Natural killer cell (primary cell): ENCODE data around the gene ZBED3. TPM values are rescaled to one million over a fixed set of nuclear protein-coding genes. Genes with fewer than 3 reads are reported as not detected.

Experiments used
- ATAC-seq, 3 donors: fragments of 150-1000 bp in 2 of 3; fragments of 200-7000 bp in 1 of 3; cut with Tn5 transposase; 1 replicate in 1 of 3; 2 replicates in 2 of 3; pipeline ENCODE4 v1.10.0; 2021; ENCODE audit warnings: mild to moderate bottlenecking in 2 of 3, moderate library complexity in 2 of 3
- DNase-seq, 2 donors: peaks; one replicate each; pipeline versions ENCODE4 v3.0.0 to v3.0.0-alpha.2; 2013 to 2021; ENCODE audit warnings: mixed read lengths in 1 of 2
- H3K27ac ChIP-seq: one replicate; pipeline ENCODE4 v1.5.1; 2013; ENCODE audit warnings: mild to moderate bottlenecking, low read length
- H3K27me3 ChIP-seq: one replicate; pipeline ENCODE4 v1.6.1; 2013; ENCODE audit warnings: low read length; ENCODE audit not compliant: control insufficient read depth, insufficient read depth
- H3K36me3 ChIP-seq: one replicate; pipeline ENCODE4 v1.6.1; 2013; ENCODE audit warnings: low read length; ENCODE audit not compliant: control insufficient read depth, insufficient read depth
- H3K4me1 ChIP-seq: one replicate; pipeline ENCODE4 v1.6.1; 2013; ENCODE audit warnings: low read length; ENCODE audit not compliant: control insufficient read depth, insufficient read depth
- H3K4me3 ChIP-seq: one replicate; pipeline ENCODE4 v1.5.1; 2013; ENCODE audit warnings: low read length
- H3K9me3 ChIP-seq: one replicate; pipeline ENCODE4 v1.6.1; 2013; ENCODE audit warnings: low read length; ENCODE audit not compliant: control insufficient read depth, insufficient read depth
- H3K27ac Mint-ChIP-seq, 2 donors: one replicate each; pipeline ENCODE4 v1.8.0; 2022; ENCODE audit warnings: mild to moderate bottlenecking in 2 of 2, mixed read lengths in 2 of 2, moderate library complexity in 1 of 2
- H3K27me3 Mint-ChIP-seq, 2 donors: one replicate each; pipeline ENCODE4 v1.8.0; 2022; ENCODE audit warnings: low read depth in 2 of 2, mixed read lengths in 2 of 2
- H3K36me3 Mint-ChIP-seq: one replicate; pipeline ENCODE4 v1.8.0; 2022; ENCODE audit warnings: mixed read lengths
- H3K4me1 Mint-ChIP-seq, 2 donors: one replicate each; pipeline ENCODE4 v1.8.0; 2022; ENCODE audit warnings: mixed read lengths in 2 of 2
- H3K4me3 Mint-ChIP-seq: one replicate; pipeline ENCODE4 v1.8.0; 2022; ENCODE audit warnings: mild to moderate bottlenecking, moderate library complexity, mixed read lengths
- H3K9me3 Mint-ChIP-seq, 2 donors: one replicate each; pipeline ENCODE4 v1.8.0; 2022; ENCODE audit warnings: mixed read lengths in 2 of 2
- WGBS: methylation state at CpG from one replicate; pipeline ENCODE4 v1.1.7; 2013; ENCODE audit warnings: missing lambda C conversion rate; ENCODE audit not compliant: insufficient coverage; 5-methylcytosine and 5-hydroxymethylcytosine counted together
- intact Hi-C: fragments of 100-400 bp; cut with micrococcal nuclease; formaldehyde crosslinking; loops from one replicate; pipeline ENCODE4 v1.14.2; 2022
- total RNA-seq, 4 donors: library from RNA; stranded (reverse); fragments of 120-200 nt in 1 of 4; gene quantifications; one replicate each; pipeline versions ENCODE4 v1.2.3 to v1.2.4, GENCODE V29; 2013 to 2022
- TF ChIP-seq, protein P1 (sequence below): fragments of 200-600 bp; IDR thresholded peaks from one replicate; pipeline ENCODE4 v1.8.0; 2022; ENCODE audit warnings: antibody characterized with exemption

ZBED3 gene
- total RNA-seq, 3 donors from 2014 or later (not counting 1 experiment from before 2014, with no cell fraction given), result 2.6 to 4.0 (median 3.2) TPM

DNA sequence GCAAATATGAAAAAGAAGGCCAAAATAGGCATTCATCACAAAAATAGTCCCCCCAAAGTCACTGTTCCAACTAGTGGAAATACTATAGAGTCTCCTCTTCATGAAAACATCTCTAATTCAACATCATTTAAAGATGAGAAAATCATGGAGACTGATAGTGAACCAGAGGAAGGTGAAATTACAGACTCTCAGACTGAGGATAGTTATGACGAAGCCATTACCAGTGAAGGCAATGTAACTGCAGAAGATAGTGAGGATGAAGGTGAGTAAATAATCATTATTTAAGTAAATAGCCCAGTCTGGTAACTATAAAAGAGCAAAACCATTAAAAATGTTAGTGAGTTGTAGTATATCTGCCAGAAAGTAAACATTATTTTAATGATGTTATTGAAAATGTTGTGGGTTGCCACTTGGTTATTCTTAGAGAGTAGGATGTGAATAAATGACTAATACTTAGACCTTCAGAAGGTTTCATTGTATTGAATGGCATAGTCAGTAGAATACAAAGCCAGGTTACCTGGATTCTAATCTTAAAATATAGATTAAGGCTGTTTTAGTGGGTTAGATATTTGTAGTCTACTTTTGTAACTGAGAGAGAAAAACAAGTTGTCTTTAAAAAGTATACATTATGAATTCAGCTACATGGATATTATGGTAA is 40.5 kb downstream of the ZBED3 start:
- no peak overlapping the region for H3K4me3 ChIP-seq
- peaks cover 14% of the 10 kb centered on the region for H3K36me3 Mint-ChIP-seq
- ATAC-seq, result no peak
- WGBS, result 100% methylated on average over 1 of the region's 1 CpG
- peaks cover 5 to 6% of the 10 kb centered on the region in 2 donors for H3K4me1 Mint-ChIP-seq
- intact Hi-C loops, result no loop called here
- H3K27me3 ChIP-seq, result no peaks in the 10 kb centered on the region
- peaks cover 36% of the 10 kb centered on the region for H3K36me3 ChIP-seq
- TF ChIP-seq, protein P1, sequence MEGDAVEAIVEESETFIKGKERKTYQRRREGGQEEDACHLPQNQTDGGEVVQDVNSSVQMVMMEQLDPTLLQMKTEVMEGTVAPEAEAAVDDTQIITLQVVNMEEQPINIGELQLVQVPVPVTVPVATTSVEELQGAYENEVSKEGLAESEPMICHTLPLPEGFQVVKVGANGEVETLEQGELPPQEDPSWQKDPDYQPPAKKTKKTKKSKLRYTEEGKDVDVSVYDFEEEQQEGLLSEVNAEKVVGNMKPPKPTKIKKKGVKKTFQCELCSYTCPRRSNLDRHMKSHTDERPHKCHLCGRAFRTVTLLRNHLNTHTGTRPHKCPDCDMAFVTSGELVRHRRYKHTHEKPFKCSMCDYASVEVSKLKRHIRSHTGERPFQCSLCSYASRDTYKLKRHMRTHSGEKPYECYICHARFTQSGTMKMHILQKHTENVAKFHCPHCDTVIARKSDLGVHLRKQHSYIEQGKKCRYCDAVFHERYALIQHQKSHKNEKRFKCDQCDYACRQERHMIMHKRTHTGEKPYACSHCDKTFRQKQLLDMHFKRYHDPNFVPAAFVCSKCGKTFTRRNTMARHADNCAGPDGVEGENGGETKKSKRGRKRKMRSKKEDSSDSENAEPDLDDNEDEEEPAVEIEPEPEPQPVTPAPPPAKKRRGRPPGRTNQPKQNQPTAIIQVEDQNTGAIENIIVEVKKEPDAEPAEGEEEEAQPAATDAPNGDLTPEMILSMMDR, result no peak
- no peak overlapping the region for H3K4me3 Mint-ChIP-seq
- no peak overlapping the region for H3K27ac Mint-ChIP-seq
- no peaks in the 10 kb centered on the region for H3K9me3 Mint-ChIP-seq
- H3K27me3 Mint-ChIP-seq, result no peaks in the 10 kb centered on the region
- no peaks in the 10 kb centered on the region for H3K9me3 ChIP-seq
- no peaks in the 10 kb centered on the region for H3K4me1 ChIP-seq
- H3K27ac ChIP-seq, result no peak overlapping the region
- no peak for DNase-seq

DNA sequence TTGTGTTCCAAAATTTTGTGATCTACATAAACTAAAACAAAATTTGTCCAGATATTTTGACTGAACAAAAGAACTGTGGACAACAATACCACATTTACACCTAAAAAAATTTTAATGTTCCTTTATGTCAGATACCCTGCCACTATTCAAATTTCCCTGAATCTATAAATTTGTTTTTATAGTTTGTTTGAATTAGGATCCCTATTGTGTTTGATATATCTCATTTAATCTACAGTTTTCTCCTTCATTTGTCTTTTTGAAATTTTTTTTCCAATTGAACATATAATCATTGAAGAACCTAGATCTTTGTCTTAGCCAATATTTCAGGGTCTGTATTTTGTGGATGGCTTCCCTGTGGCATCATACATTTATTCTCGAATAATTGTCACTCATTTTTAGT is 51.1 kb downstream of the ZBED3 start:
- ATAC-seq (no peak), DNase-seq (no peak)
- Mint-ChIP-seq H3K36me3 (peaks cover 11% of the 10 kb centered on the region), H3K4me1 (peaks cover 8 to 24% of the 10 kb centered on the region in 2 donors), H3K27me3 (no peaks in the 10 kb centered on the region), H3K9me3 (no peaks in the 10 kb centered on the region), H3K4me3 (no peak overlapping the region), H3K27ac (no peak overlapping the region)
- Histone ChIP-seq H3K27ac (no peak overlapping the region), H3K27me3 (no peaks in the 10 kb centered on the region), H3K4me3 (no peak overlapping the region), H3K4me1 (peaks cover 7% of the 10 kb centered on the region), H3K9me3 (no peaks in the 10 kb centered on the region), H3K36me3 (peaks cover 50% of the 10 kb centered on the region)
- 100% methylated on average over 1 of the region's 1 CpG for WGBS
- TF ChIP-seq, protein P1, result no peak
- intact Hi-C loops, result no loop called here

DNA sequence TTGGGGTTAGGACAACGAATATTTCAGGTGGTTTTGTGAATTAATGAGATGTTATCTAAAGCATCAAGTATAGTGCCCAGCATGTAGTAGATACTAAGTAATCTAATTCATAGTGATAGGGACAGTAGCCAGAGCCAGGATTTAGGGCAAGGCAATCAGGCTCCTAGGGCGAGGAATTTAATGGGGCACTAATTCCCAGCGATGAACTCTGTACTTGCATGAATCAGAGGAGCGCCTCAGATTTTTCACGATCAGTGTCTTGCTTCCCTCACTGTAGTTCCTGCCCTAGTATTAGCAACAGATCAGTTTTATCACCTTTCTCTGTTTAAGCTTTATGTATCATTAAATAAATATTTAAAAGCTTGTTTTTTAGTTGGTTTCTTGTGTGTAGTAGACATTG is 53.7 kb downstream of the ZBED3 start:
- 99% methylated on average over 5 of the region's 5 CpGs for WGBS
- peaks cover 20 to 37% of the 10 kb centered on the region in 2 donors for H3K4me1 Mint-ChIP-seq

More for the DNA sequence above, 53.7 kb downstream of the ZBED3 start:
- no peak for ATAC-seq
- Histone ChIP-seq H3K27ac (no peak overlapping the region), H3K36me3 (peaks cover 27% of the 10 kb centered on the region), H3K4me1 (peaks cover 14% of the 10 kb centered on the region), H3K27me3 (no peaks in the 10 kb centered on the region), H3K4me3 (no peak overlapping the region), H3K9me3 (peaks cover 10% of the 10 kb centered on the region)
- intact Hi-C loops, result no loop called here
- Mint-ChIP-seq H3K4me3 (no peak overlapping the region), H3K27ac (peak overlapping the region in 1 of 2 donors; percentile 54), H3K9me3 (peaks cover 3 to 4% of the 10 kb centered on the region in 2 donors), H3K36me3 (peaks cover 7% of the 10 kb centered on the region), H3K27me3 (no peaks in the 10 kb centered on the region)
- TF ChIP-seq, protein P1, result no peak
- no peak for DNase-seq
